GM12873 (cell line): ENCODE data around the gene CISD1.

Experiments used
- TF ChIP-seq, protein P1 (sequence below): IDR thresholded peaks from 2 replicates; pipeline ENCODE4 v1.5.1; 2012; ENCODE audit warnings: low read depth, mild to moderate bottlenecking, moderate library complexity, low read length, control low read depth; ENCODE audit not compliant: insufficient read depth; ENCODE audit errors: missing control alignments

The CISD1 gene

DNA sequence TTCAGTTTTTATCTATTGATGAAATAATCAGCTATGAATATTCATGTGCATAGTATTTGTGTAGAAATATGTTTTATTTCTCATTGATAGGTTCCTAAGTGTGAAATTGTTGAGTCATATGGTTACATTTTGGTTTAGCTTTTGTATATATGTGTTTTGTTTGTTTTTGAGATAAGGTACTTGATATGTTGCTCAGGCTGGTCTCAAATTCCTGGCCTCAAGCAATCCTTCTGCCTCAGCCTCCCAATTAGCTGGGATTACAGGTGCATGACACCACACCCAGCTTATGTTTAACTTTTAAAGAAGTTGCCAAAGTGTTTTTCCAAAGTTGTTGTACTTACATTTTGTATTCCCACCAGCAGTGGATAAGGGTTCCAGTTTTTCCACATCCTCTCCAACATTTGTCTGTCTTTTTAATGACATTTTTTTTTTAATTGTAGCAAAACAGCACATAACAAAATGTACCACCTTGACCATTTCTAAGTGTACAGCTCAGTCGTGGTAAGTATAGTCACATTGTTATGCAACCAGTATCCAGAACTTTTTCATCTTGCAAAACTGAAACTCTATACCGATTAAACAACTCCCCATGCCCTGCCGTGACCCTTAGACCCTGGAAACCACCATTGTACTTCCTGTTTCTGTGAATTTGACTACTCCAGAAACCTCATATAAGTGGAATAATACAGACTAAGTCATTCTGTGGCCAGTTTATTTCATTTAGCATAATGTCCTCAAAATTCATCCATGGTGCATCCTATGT, 53.3 kb downstream of the CISD1 start:
- TF ChIP-seq, protein P1, sequence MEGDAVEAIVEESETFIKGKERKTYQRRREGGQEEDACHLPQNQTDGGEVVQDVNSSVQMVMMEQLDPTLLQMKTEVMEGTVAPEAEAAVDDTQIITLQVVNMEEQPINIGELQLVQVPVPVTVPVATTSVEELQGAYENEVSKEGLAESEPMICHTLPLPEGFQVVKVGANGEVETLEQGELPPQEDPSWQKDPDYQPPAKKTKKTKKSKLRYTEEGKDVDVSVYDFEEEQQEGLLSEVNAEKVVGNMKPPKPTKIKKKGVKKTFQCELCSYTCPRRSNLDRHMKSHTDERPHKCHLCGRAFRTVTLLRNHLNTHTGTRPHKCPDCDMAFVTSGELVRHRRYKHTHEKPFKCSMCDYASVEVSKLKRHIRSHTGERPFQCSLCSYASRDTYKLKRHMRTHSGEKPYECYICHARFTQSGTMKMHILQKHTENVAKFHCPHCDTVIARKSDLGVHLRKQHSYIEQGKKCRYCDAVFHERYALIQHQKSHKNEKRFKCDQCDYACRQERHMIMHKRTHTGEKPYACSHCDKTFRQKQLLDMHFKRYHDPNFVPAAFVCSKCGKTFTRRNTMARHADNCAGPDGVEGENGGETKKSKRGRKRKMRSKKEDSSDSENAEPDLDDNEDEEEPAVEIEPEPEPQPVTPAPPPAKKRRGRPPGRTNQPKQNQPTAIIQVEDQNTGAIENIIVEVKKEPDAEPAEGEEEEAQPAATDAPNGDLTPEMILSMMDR: no peak

DNA sequence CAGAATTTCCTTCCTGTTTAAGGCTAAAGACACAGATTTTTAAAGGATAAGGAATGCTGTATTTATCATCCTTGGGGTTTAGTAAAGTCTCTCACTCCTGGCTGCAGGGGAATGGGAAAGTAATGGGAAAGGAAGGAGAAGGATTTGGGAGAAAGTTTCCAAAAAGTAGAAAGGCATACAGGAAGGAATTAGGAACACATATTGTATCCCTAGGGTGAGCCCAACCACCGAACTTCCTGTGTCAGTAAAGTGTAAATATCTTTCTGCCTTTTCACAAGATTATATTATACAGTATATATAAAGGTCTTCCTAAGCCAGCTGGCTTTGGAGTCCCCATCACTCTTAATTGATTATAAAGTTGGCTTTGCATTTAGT, 53.9 kb downstream of the CISD1 start:
- TF ChIP-seq, protein P1: no peak

DNA sequence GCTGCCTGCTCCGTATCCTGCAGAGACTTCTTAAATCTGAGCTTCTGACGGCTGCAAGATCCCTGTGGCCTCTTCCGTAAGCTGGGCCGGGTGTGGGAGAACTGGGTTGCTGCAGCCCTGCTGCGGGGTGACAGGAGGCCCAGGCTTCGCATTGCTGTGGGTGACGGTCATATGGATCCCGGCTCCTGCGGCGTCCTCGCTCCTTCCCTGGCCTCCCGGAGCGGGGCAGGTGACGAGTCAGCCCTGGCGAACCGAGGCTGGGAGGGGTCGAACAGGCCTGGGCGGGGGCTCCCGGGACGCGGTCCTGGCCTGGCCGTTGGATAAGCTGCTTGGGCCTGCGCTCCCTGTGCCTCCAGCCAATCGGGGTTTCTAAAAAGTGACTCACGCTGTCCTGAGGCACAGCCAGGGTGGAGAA, 58.0 kb downstream of the CISD1 start:
- TF ChIP-seq, protein P1: no peak

DNA sequence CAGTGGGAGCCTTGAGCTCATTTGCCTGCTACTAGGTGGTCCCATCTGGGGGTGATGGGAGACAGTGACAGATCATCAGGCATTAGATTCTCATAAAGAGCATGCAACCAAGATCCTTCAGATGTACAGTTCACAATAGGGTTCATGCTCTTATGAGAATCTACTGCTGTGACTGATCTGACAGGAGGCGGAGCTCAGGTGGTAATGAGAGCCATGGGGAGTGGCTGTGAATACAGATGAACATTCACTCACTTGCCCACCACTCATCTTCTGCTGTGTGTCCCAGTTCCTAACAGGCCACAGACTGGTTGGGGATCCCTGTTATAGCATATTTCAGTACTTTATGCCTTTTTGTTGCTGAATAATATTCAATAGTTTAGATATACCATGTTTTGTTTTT, 59.3 kb downstream of the CISD1 start:
- TF ChIP-seq, protein P1: no peak

DNA sequence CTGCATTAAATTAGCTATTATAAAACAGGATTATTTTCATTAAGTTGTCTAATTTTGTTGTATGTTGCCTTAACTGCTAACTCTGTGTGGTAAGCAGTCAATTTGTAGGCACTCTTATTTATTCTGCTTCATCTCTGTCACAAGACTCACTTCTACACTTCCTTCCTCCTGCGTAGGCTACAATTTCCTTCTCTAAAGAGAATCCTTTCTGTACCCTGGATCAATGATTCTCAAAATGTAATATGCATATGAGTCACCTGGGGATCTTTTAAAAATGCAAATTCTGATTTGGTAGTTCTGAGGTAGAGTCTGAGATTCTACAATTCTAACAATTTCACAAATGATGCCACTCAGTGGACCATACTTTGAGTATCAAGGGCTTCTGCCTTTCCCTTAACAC, 61.5 kb downstream of the CISD1 start:
- TF ChIP-seq, protein P1: no peak

DNA sequence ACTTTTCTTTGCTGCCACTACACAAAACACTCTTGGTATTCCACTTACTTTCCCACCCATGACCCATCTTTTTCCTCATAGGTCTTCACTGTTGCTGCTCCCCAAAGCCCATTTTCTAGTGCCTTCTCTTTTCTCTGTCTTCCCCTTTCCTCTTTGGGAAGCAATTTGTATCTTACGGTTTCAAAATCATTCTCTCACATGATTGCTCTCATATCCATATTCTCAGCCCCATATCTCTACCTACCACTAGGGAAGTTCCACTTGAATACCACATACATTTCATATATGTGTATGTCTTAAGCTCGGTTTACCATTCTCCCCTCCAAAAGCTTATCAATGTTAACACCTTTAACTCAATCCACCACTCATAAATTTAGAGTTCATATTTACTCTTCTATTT, 62.7 kb downstream of the CISD1 start:
- TF ChIP-seq, protein P1: no peak

DNA sequence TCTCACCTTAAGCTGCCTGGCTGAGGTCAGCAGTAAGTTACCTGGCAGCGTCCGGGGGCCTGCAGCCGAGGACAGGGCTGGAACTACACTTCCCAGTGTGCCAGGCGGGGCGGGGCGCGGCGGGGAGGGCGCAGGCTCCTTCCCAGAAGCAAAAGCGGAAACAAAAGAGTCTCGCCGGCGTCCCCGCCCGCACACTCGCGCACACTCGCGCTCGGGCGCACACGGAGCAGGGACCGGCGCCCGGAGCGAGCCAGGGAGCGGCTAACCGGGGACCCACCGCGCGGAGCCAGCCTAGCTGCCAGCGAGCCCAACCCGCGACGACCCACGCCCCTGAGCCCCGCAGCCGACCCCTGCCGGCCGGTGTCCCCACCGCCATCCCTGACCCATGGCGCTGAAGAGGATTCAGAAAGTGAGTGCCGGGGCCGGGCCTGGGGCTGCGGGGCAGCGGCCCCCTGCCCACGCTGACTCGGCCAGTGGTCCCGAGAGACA, 65.9 kb downstream of the CISD1 start, which contains the start of gene UBE2D1:
Gene UBE2D1 (plus strand): TSS at position 190 of the 489 bp plus-strand sequence. CDS start 196 bp downstream, at position 386.
- TF ChIP-seq, protein P1: peak; percentile 14
